A549 (cell line): ENCODE results near the gene RETREG1. TPM values are rescaled to one million over a fixed set of nuclear protein-coding genes. Genes with fewer than 3 reads are reported as not detected.

Experiments used
- ATAC-seq, 2 experiments: fragments of 200-7000 bp in 1 of 2; fragments of >200 bp in 1 of 2; cut with Nextera tagmentation in 1 of 2; cut with Tn5 transposase in 1 of 2; 3 replicates each; pipeline versions ENCODE4 v1.8.0 to v1.9.1; 2018 to 2020; ENCODE audit warnings: mild to moderate bottlenecking in 1 of 2, moderate library complexity in 1 of 2
- CTCF ChIA-PET: fragments of 300-600 bp; sonication (Branson Sonifier 250); formaldehyde crosslinking; extraction: SDS; loops from one replicate; lab custom pipeline; 2021; ENCODE audit warnings: antibody characterized with exemption, inconsistent platforms; lab: Yijun Ruan, JAX
- POLR2A ChIA-PET: fragments of 350-600 bp; formaldehyde crosslinking; extraction: SDS; loops from one replicate; lab custom pipeline; 2021; ENCODE audit warnings: antibody characterized with exemption, inconsistent platforms; lab: Yijun Ruan, JAX
- DNase-seq, 2 experiments: peaks; one replicate each; pipeline versions ENCODE4 v3.0.0 to v3.0.0-alpha.2; 2011 to 2016; ENCODE audit warnings: low read depth in 1 of 2, low spot score in 1 of 2
- FAIRE-seq: peaks from 2 replicates; lab custom pipeline; 2011; peaks lifted over from hg19 to GRCh38; lab: Jason Lieb, UNC
- H3K27ac ChIP-seq, 2 experiments: fragments of >200 bp; sonication (Bioruptor Twin); formaldehyde crosslinking; 3 replicates each; pipeline ENCODE4 v1.5.1; 2016 to 2017
- H3K4me1 ChIP-seq: fragments of >200 bp; sonication (Bioruptor Twin); formaldehyde crosslinking; 3 replicates; pipeline ENCODE4 v1.6.1; 2016
- H3K4me2 ChIP-seq: fragments of >200 bp; sonication (Bioruptor Twin); formaldehyde crosslinking; 3 replicates; pipeline ENCODE4 v1.6.1; 2016
- H3K4me3 ChIP-seq: fragments of >200 bp; sonication (Bioruptor Twin); formaldehyde crosslinking; 3 replicates; pipeline ENCODE4 v1.5.1; 2016
- H3K9me3 ChIP-seq: fragments of >200 bp; sonication (Bioruptor Twin); formaldehyde crosslinking; 3 replicates; pipeline ENCODE4 v1.6.1; 2016
- BHLHE40 ChIP-seq: IDR thresholded peaks from 2 replicates; pipeline ENCODE4 v1.6.1; 2012; ENCODE audit warnings: low read depth, low read length, inconsistent platforms
- CBX2 ChIP-seq: fragments of 200-600 bp; sonication (generic); IDR thresholded peaks from 2 replicates; pipeline ENCODE4 v1.6.1; 2016; ENCODE audit warnings: low read depth, mild to moderate bottlenecking, borderline replicate concordance
- CBX8 ChIP-seq: fragments of 200-600 bp; sonication (generic); IDR thresholded peaks from 2 replicates; pipeline ENCODE4 v1.6.1; 2016
- CHD2 ChIP-seq: fragments of 150-350 bp; IDR thresholded peaks from 2 replicates; pipeline ENCODE4 v1.6.1; 2014; ENCODE audit warnings: low read length; ENCODE audit not compliant: partially characterized antibody
- ELK1 ChIP-seq: fragments of 150-350 bp; IDR thresholded peaks from 2 replicates; pipeline ENCODE4 v1.6.1; 2014; ENCODE audit warnings: low read depth, mild to moderate bottlenecking, low read length
- FOSB ChIP-seq: fragments of 250-450 bp; sonication (Bioruptor Pico); IDR thresholded peaks from 2 replicates; pipeline ENCODE4 v1.5.0; 2020; ENCODE audit warnings: mild to moderate bottlenecking, moderate library complexity
- HDAC2 ChIP-seq: fragments of 200-600 bp; sonication (generic); IDR thresholded peaks from 2 replicates; pipeline ENCODE4 v1.6.1; 2016
- HES2 ChIP-seq: fragments of >200 bp; sonication (Bioruptor Twin); formaldehyde crosslinking; IDR thresholded peaks from 2 replicates; pipeline ENCODE4 v1.6.1; 2016
- HOXA7 ChIP-seq: fragments of 250-450 bp; sonication (Bioruptor Pico); IDR thresholded peaks from 2 replicates; pipeline ENCODE4 v1.5.0; 2020; ENCODE audit warnings: mild to moderate bottlenecking, moderate library complexity
- HOXB5 ChIP-seq: fragments of 250-450 bp; sonication (Bioruptor Pico); IDR thresholded peaks from 2 replicates; pipeline ENCODE4 v1.5.0; 2020; ENCODE audit warnings: mild to moderate bottlenecking, moderate library complexity
- JUN ChIP-seq, 2 experiments: fragments of >200 bp; sonication (Bioruptor Twin); formaldehyde crosslinking; IDR thresholded peaks; 2 replicates in 1 of 2; 3 replicates in 1 of 2; pipeline ENCODE4 v1.6.1; 2016 to 2017
- KDM1A ChIP-seq: fragments of 200-600 bp; sonication (generic); IDR thresholded peaks from 2 replicates; pipeline ENCODE4 v1.6.1; 2016; ENCODE audit warnings: low read depth, mild to moderate bottlenecking
- KDM5A ChIP-seq: fragments of 200-600 bp; sonication (generic); IDR thresholded peaks from 2 replicates; pipeline ENCODE4 v1.6.1; 2016; ENCODE audit warnings: antibody characterized with exemption, mild to moderate bottlenecking
- MYC ChIP-seq: IDR thresholded peaks from 2 replicates; pipeline ENCODE4 v1.6.1; 2012; ENCODE audit warnings: mild to moderate bottlenecking, inconsistent platforms, low read length, improper control_type of control experiment, borderline replicate concordance
- POLR2A ChIP-seq: IDR thresholded peaks from 2 replicates; pipeline ENCODE4 v1.6.1; 2012; ENCODE audit warnings: mild to moderate bottlenecking, low read length
- POLR2AphosphoS2 ChIP-seq: conservative IDR thresholded peaks from 2 replicates; pipeline ENCODE4 v1.6.1; 2012; ENCODE audit warnings: low read length, improper control_type of control experiment, inconsistent platforms
- RARB ChIP-seq: fragments of 250-450 bp; sonication (Bioruptor Pico); IDR thresholded peaks from 2 replicates; pipeline ENCODE4 v1.8.0; 2021; ENCODE audit warnings: mild to moderate bottlenecking, moderate library complexity
- SREBF2 ChIP-seq: fragments of 450-650 bp; IDR thresholded peaks from 2 replicates; pipeline ENCODE4 v1.6.1; 2014; ENCODE audit warnings: mild to moderate bottlenecking, moderate library complexity
- TFCP2L1 ChIP-seq: fragments of 250-450 bp; sonication (Bioruptor Pico); IDR thresholded peaks from 2 replicates; pipeline ENCODE4 v1.5.0; 2021; ENCODE audit warnings: mild to moderate bottlenecking
- TP53 ChIP-seq: fragments of 250-450 bp; sonication (Bioruptor Pico); IDR thresholded peaks from 2 replicates; pipeline ENCODE4 v1.5.0; 2021; ENCODE audit warnings: mild to moderate bottlenecking, moderate library complexity
- ZFP36 ChIP-seq: fragments of 450-650 bp; IDR thresholded peaks from 2 replicates; pipeline ENCODE4 v1.6.1; 2014; ENCODE audit warnings: borderline replicate concordance; ENCODE audit not compliant: partially characterized antibody
- ZNF302 ChIP-seq: fragments of 250-450 bp; sonication (Bioruptor Pico); IDR thresholded peaks from 2 replicates; pipeline ENCODE4 v1.9.0; 2021; ENCODE audit warnings: inconsistent platforms, mild to moderate bottlenecking, moderate library complexity
- WGBS: methylation state at CpG from one replicate; pipeline ENCODE4 v1.1.6; 2017; ENCODE audit errors: missing lambda C conversion rate; 5-methylcytosine and 5-hydroxymethylcytosine counted together
- polyA plus RNA-seq, 4 experiments: library from polyadenylated mRNA; depleted of rRNA in 3 of 4; stranded (reverse); fragments of >200 nt; fragmentation: RNase III in 1 of 4; extraction: RNeasy Plus Mini Kit Qiagen cat#74134 plus additional on column Dnase treatment in 1 of 4; gene quantifications; 2 replicates in 3 of 4; 3 replicates in 1 of 4; pipeline ENCODE4 v1.2.3, GENCODE V29; 2011 to 2017
- TF ChIP-seq, protein P1 (sequence below): fragments of 450-650 bp; IDR thresholded peaks from 2 replicates; pipeline ENCODE4 v1.6.1; 2014; ENCODE audit warnings: antibody characterized with exemption
- TF ChIP-seq, protein P2 (sequence below): IDR thresholded peaks from 2 replicates; pipeline ENCODE4 v1.6.1; 2012; ENCODE audit warnings: low read depth, borderline replicate concordance
- TF ChIP-seq, protein P3 (sequence below): fragments of >200 bp; sonication (Bioruptor Twin); formaldehyde crosslinking; IDR thresholded peaks from 3 replicates; pipeline ENCODE4 v1.5.1; 2016
- TF ChIP-seq, protein P4 (sequence below): IDR thresholded peaks from 2 replicates; pipeline ENCODE4 v1.6.1; 2012

RETREG1 gene
- polyA plus RNA-seq, 2 of the 4 experiments (the other 2 are of a cell fraction): 2.1 to 3.4 TPM

- 70% methylated on average over 6 of the region's 6 CpGs for WGBS
- Histone ChIP-seq H3K9me3 (no peaks in the 10 kb centered on the region), H3K27ac (no peak overlapping the region), H3K4me1 (no peaks in the 10 kb centered on the region), H3K4me3 (no peak overlapping the region), H3K4me2 (no peak overlapping the region)
- FAIRE-seq (no peak), ATAC-seq (no peak), DNase-seq (no peak)
- no peak for TF ChIP-seq SREBF2
- TF ChIP-seq, protein P1, sequence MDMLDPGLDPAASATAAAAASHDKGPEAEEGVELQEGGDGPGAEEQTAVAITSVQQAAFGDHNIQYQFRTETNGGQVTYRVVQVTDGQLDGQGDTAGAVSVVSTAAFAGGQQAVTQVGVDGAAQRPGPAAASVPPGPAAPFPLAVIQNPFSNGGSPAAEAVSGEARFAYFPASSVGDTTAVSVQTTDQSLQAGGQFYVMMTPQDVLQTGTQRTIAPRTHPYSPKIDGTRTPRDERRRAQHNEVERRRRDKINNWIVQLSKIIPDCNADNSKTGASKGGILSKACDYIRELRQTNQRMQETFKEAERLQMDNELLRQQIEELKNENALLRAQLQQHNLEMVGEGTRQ: no peak
- TF ChIP-seq POLR2AphosphoS2: no peak
- no peak for TF ChIP-seq KDM5A
- TF ChIP-seq POLR2A: no peak
- no peak for TF ChIP-seq HES2
- no peak for TF ChIP-seq TP53
- TF ChIP-seq TFCP2L1 (CRISPR knock-in tag): no peak
- TF ChIP-seq ZNF302 (CRISPR knock-in tag): no peak
- no peak for TF ChIP-seq BHLHE40
- TF ChIP-seq HDAC2: no peak
- TF ChIP-seq HOXA7: no peak
- no peak for TF ChIP-seq FOSB (CRISPR knock-in tag)
- no peak for TF ChIP-seq JUN (IDR thresholded peaks at IDR 0.05)
- POLR2A ChIA-PET: no interaction called here
- CTCF ChIA-PET: interaction anchor here (1.0 kb wide), 1 partner anchor 70 kb away, joined by 3 read pairs; no protein-coding TSS in a partner anchor
Observed at GRCh38 chr5:16580382-16580781, 36.4 kb downstream of the RETREG1 start.

GRCh38 chr5:16579142-16579847 is 37.5 kb downstream of the RETREG1 start:
- Histone ChIP-seq H3K27ac (no peak overlapping the region), H3K4me3 (no peak overlapping the region), H3K4me1 (no peaks in the 10 kb centered on the region), H3K9me3 (no peaks in the 10 kb centered on the region), H3K4me2 (no peak overlapping the region)
- WGBS: 54% methylated on average over 6 of the region's 6 CpGs
- TF ChIP-seq, protein P2, sequence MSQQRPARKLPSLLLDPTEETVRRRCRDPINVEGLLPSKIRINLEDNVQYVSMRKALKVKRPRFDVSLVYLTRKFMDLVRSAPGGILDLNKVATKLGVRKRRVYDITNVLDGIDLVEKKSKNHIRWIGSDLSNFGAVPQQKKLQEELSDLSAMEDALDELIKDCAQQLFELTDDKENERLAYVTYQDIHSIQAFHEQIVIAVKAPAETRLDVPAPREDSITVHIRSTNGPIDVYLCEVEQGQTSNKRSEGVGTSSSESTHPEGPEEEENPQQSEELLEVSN: no peak
- TF ChIP-seq MYC (no peak), ELK1 (no peak), KDM5A (no peak), CBX8 (no peak), ZFP36 (no peak), CBX2 (no peak), HOXA7 (no peak), CHD2 (no peak), KDM1A (no peak), RARB (CRISPR knock-in tag) (no peak), JUN (IDR thresholded peaks at IDR 0.05) (no peak), HOXB5 (CRISPR knock-in tag) (no peak), POLR2A (no peak), ZNF302 (CRISPR knock-in tag) (no peak)
- TF ChIP-seq, protein P1: no peak
- TF ChIP-seq, protein P3, sequence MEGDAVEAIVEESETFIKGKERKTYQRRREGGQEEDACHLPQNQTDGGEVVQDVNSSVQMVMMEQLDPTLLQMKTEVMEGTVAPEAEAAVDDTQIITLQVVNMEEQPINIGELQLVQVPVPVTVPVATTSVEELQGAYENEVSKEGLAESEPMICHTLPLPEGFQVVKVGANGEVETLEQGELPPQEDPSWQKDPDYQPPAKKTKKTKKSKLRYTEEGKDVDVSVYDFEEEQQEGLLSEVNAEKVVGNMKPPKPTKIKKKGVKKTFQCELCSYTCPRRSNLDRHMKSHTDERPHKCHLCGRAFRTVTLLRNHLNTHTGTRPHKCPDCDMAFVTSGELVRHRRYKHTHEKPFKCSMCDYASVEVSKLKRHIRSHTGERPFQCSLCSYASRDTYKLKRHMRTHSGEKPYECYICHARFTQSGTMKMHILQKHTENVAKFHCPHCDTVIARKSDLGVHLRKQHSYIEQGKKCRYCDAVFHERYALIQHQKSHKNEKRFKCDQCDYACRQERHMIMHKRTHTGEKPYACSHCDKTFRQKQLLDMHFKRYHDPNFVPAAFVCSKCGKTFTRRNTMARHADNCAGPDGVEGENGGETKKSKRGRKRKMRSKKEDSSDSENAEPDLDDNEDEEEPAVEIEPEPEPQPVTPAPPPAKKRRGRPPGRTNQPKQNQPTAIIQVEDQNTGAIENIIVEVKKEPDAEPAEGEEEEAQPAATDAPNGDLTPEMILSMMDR: no peak
- TF ChIP-seq, protein P4, sequence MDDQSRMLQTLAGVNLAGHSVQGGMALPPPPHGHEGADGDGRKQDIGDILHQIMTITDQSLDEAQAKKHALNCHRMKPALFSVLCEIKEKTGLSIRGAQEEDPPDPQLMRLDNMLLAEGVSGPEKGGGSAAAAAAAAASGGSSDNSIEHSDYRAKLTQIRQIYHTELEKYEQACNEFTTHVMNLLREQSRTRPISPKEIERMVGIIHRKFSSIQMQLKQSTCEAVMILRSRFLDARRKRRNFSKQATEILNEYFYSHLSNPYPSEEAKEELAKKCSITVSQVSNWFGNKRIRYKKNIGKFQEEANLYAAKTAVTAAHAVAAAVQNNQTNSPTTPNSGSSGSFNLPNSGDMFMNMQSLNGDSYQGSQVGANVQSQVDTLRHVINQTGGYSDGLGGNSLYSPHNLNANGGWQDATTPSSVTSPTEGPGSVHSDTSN: no peak
- CTCF ChIA-PET: interaction anchor here (0.6 to 1.5 kb wide), 3 partner anchors 26 to 68 kb away, joined by 3 read pairs; no protein-coding TSS in a partner anchor
- DNase-seq (no peak), ATAC-seq (no peak), FAIRE-seq (no peak)
- POLR2A ChIA-PET: no interaction called here
